H1 (cell line): ENCODE data around the gene PPIP5K1. TPM values are rescaled to one million over a fixed set of nuclear protein-coding genes. Genes with fewer than 3 reads are reported as not detected.

ENCODE experiments used
- CTCF ChIA-PET: fragments of 300-600 bp; sonication (Branson Sonifier 250); formaldehyde crosslinking; loops from one replicate; lab custom pipeline; 2021; ENCODE audit not compliant: partially characterized antibody; lab: Charles Lee
- POLR2A ChIA-PET: fragments of 300-600 bp; sonication (Branson Sonifier 250); formaldehyde crosslinking; loops from one replicate; lab custom pipeline; 2021; ENCODE audit warnings: inconsistent platforms; ENCODE audit not compliant: partially characterized antibody; lab: Charles Lee
- DNase-seq, 2 experiments: peaks; one replicate each; pipeline versions ENCODE4 v3.0.0 to v3.0.0-alpha.2; 2010 to 2022; ENCODE audit warnings: low spot score in 2 of 2, low read depth in 1 of 2, mixed read lengths in 1 of 2
- FAIRE-seq: peaks from 2 replicates; lab custom pipeline; 2011; peaks lifted over from hg19 to GRCh38; lab: Jason Lieb, UNC
- H2AFZ ChIP-seq: 2 replicates; pipeline ENCODE4 v1.8.1; 2012; ENCODE audit warnings: low read length, inconsistent platforms
- H2AK5ac ChIP-seq: 2 replicates; pipeline ENCODE4 v1.6.1; 2013; ENCODE audit warnings: low read depth, low read length
- H2BK120ac ChIP-seq: replicated peaks from 2 replicates; pipeline ENCODE3; 2013; ENCODE audit warnings: low read depth, low read length, inconsistent platforms
- H2BK12ac ChIP-seq: 2 replicates; pipeline ENCODE4 v1.6.1; 2013; ENCODE audit warnings: low read depth, low read length
- H2BK15ac ChIP-seq: 2 replicates; pipeline ENCODE4 v1.6.1; 2013; ENCODE audit warnings: low read length
- H2BK20ac ChIP-seq: 2 replicates; pipeline ENCODE4 v1.6.1; 2013; ENCODE audit warnings: low read length
- H2BK5ac ChIP-seq: 2 replicates; pipeline ENCODE4 v1.6.1; 2013; ENCODE audit warnings: low read depth, low read length
- H3K14ac ChIP-seq: 2 replicates; pipeline ENCODE4 v1.6.1; 2013; ENCODE audit warnings: inconsistent platforms; ENCODE audit not compliant: insufficient read length
- H3K18ac ChIP-seq: 2 replicates; pipeline ENCODE4 v1.6.1; 2013; ENCODE audit warnings: low read length; ENCODE audit errors: extremely low read depth
- H3K23ac ChIP-seq: 2 replicates; pipeline ENCODE4 v1.6.1; 2013; ENCODE audit warnings: inconsistent platforms; ENCODE audit not compliant: insufficient read length
- H3K23me2 ChIP-seq: 2 replicates; pipeline ENCODE4 v1.6.1; 2013; ENCODE audit warnings: low read depth, low read length
- H3K27ac ChIP-seq: 2 replicates; pipeline ENCODE4 v1.6.1; 2011; ENCODE audit warnings: low read depth, low read length, inconsistent platforms
- H3K27me3 ChIP-seq, 4 experiments: replicated peaks in 1 of 4; 1 replicate in 1 of 4; 2 replicates in 3 of 4; pipeline versions ENCODE4 v1.6.1 to v1.8.1; 2011 to 2013; ENCODE audit warnings: low read length in 3 of 4, mild to moderate bottlenecking in 3 of 4, inconsistent platforms in 2 of 4, mixed read lengths in 2 of 4, moderate library complexity in 1 of 4; ENCODE audit not compliant: control insufficient read depth in 3 of 4, insufficient read depth in 3 of 4; ENCODE audit errors: extremely low read depth in 1 of 4
- H3K36me3 ChIP-seq, 4 experiments: 2 replicates each; pipeline versions ENCODE4 v1.6.1 to v1.8.1; 2011 to 2013; ENCODE audit warnings: mild to moderate bottlenecking in 4 of 4, low read length in 3 of 4, moderate library complexity in 2 of 4, control low read depth in 1 of 4, inconsistent platforms in 1 of 4; ENCODE audit not compliant: insufficient read depth in 4 of 4, control insufficient read depth in 2 of 4
- H3K4ac ChIP-seq: replicated peaks from 2 replicates; pipeline ENCODE3; 2013; ENCODE audit warnings: low read length, low read depth, mixed read lengths, inconsistent platforms; ENCODE audit not compliant: insufficient read length
- H3K4me1 ChIP-seq, 4 experiments: replicated peaks in 1 of 4; 1 replicate in 1 of 4; 2 replicates in 3 of 4; pipeline versions ENCODE4 v1.6.1 to v1.8.1; 2011 to 2013; ENCODE audit warnings: low read length in 3 of 4, inconsistent platforms in 2 of 4, mixed read lengths in 1 of 4; ENCODE audit not compliant: insufficient read depth in 4 of 4, control insufficient read depth in 3 of 4
- H3K4me2 ChIP-seq, 2 experiments: 2 replicates each; pipeline versions ENCODE4 v1.6.1 to v1.8.1; 2011 to 2013; ENCODE audit warnings: low read depth in 2 of 2, low read length in 2 of 2, control low read depth in 1 of 2, inconsistent platforms in 1 of 2, mild to moderate bottlenecking in 1 of 2; ENCODE audit not compliant: insufficient read depth in 1 of 2
- H3K4me3 ChIP-seq, 4 experiments: fragments of 200-600, 300-600 bp in 1 of 4; sonication (generic), shearing (Covaris generic), sonication (Bioruptor Twin) in 1 of 4; 2 replicates each; pipeline versions ENCODE4 v1.5.1 to v1.8.1; 2011 to 2016; ENCODE audit warnings: low read length in 4 of 4, low read depth in 3 of 4, control low read depth in 2 of 4, inconsistent platforms in 2 of 4, mild to moderate bottlenecking in 2 of 4, mixed read lengths in 1 of 4, moderate library complexity in 1 of 4; ENCODE audit not compliant: insufficient read depth in 2 of 4; ENCODE audit errors: extremely low read depth in 1 of 4
- H3K56ac ChIP-seq: replicated peaks from 2 replicates; pipeline ENCODE3; 2013; ENCODE audit warnings: low read depth, mild to moderate bottlenecking, mixed read lengths, low read length, inconsistent platforms; ENCODE audit not compliant: insufficient read length
- H3K79me1 ChIP-seq: 2 replicates; pipeline ENCODE4 v1.6.1; 2013; ENCODE audit warnings: low read depth, low read length, control low read depth
- H3K79me2 ChIP-seq, 2 experiments: 2 replicates each; pipeline versions ENCODE4 v1.6.1 to v1.8.1; 2012 to 2013; ENCODE audit warnings: low read length in 2 of 2, mild to moderate bottlenecking in 2 of 2, inconsistent platforms in 1 of 2; ENCODE audit not compliant: insufficient read depth in 2 of 2, control insufficient read depth in 1 of 2
- H3K9ac ChIP-seq, 4 experiments: replicated peaks in 1 of 4; 1 replicate in 1 of 4; 2 replicates in 3 of 4; pipeline versions ENCODE4 v1.6.1 to v1.8.1; 2011 to 2013; ENCODE audit warnings: low read depth in 3 of 4, low read length in 3 of 4, control low read depth in 2 of 4, mild to moderate bottlenecking in 2 of 4, moderate library complexity in 2 of 4, inconsistent platforms in 1 of 4; ENCODE audit errors: extremely low read depth in 1 of 4
- H3K9me3 ChIP-seq, 2 experiments: 2 replicates each; pipeline versions ENCODE4 v1.6.1 to v1.8.1; 2012 to 2013; ENCODE audit warnings: mild to moderate bottlenecking in 2 of 2, moderate library complexity in 2 of 2, control low read depth in 1 of 2, inconsistent platforms in 1 of 2, low read depth in 1 of 2, low read length in 1 of 2, mixed read lengths in 1 of 2; ENCODE audit not compliant: insufficient read depth in 2 of 2
- H4K20me1 ChIP-seq, 2 experiments: replicated peaks in 1 of 2; 2 replicates each; pipeline versions ENCODE3 to v1.8.1; 2011 to 2013; ENCODE audit warnings: inconsistent platforms in 2 of 2, low read length in 2 of 2, mild to moderate bottlenecking in 1 of 2; ENCODE audit not compliant: insufficient read depth in 2 of 2, control insufficient read depth in 1 of 2
- H4K5ac ChIP-seq: 2 replicates; pipeline ENCODE4 v1.6.1; 2013; ENCODE audit warnings: low read length, low read depth, mixed read lengths, inconsistent platforms; ENCODE audit not compliant: insufficient read length
- H4K8ac ChIP-seq: 2 replicates; pipeline ENCODE4 v1.8.0; 2013; ENCODE audit warnings: mild to moderate bottlenecking, moderate library complexity, low read length, inconsistent platforms; ENCODE audit not compliant: insufficient read depth; ENCODE audit errors: extremely low read depth
- H4K91ac ChIP-seq: replicated peaks from 2 replicates; pipeline ENCODE3; 2013; ENCODE audit warnings: low read length, mixed read lengths, inconsistent platforms; ENCODE audit not compliant: insufficient read length
- ASH2L ChIP-seq: fragments of 200-600, 300-600 bp; sonication (generic); IDR thresholded peaks from one replicate; pipeline ENCODE4 v1.7.1; 2017; ENCODE audit warnings: low read length
- BCL11A ChIP-seq, 2 experiments: IDR thresholded peaks; one replicate each; pipeline ENCODE4 v1.6.1; 2011; ENCODE audit warnings: low read depth in 2 of 2, low read length in 2 of 2, mild to moderate bottlenecking in 2 of 2
- CBX8 ChIP-seq: fragments of 300-800, 300-1000 bp; sonication (generic); IDR thresholded peaks from 2 replicates; pipeline ENCODE4 v1.7.1; 2016; ENCODE audit warnings: low read depth, low read length, borderline replicate concordance
- NRF1 ChIP-seq: IDR thresholded peaks from 2 replicates; pipeline ENCODE4 v1.6.1; 2011; ENCODE audit warnings: mild to moderate bottlenecking, low read depth, low read length, improper control_type of control experiment
- RXRA ChIP-seq: IDR thresholded peaks from 2 replicates; pipeline ENCODE4 v1.6.1; 2011; ENCODE audit warnings: low read depth, mild to moderate bottlenecking, low read length, moderate library complexity; ENCODE audit not compliant: insufficient read depth
- WGBS, 2 experiments: shearing (Covaris generic) in 1 of 2; methylation state at CpG; one replicate each; pipeline versions ENCODE4 v1.1.6 to v1.1.7; 2013 to 2015; ENCODE audit warnings: low lambda C conversion rate in 2 of 2, mixed read lengths in 2 of 2, inconsistent platforms in 1 of 2, low coverage in 1 of 2, missing lambda C conversion rate in 1 of 2; ENCODE audit not compliant: insufficient replicate concordance in 2 of 2, insufficient coverage in 1 of 2, insufficient read length in 1 of 2; ENCODE audit errors: extremely low coverage in 1 of 2, missing lambda C conversion rate in 1 of 2; 5-methylcytosine and 5-hydroxymethylcytosine counted together
- polyA plus RNA-seq, 7 experiments: library from polyadenylated mRNA; depleted of rRNA in 3 of 7; stranded (reverse) in 5 of 7; unstranded in 2 of 7; fragments of >200 nt in 5 of 7; fragments of 200-250 nt in 2 of 7; gene quantifications; 1 replicate in 5 of 7; 2 replicates in 1 of 7; 4 replicates in 1 of 7; pipeline versions ENCODE4 v1.2.1 to v1.2.3, GENCODE V29; 2011 to 2013; ENCODE audit warnings: missing spikeins in 2 of 7, mixed read lengths in 2 of 7
- total RNA-seq: library from RNA; stranded (reverse); fragmentation: NEBNext Ultra II Directional; extraction: Animal tissue kit (Norgen Biotek cat#: 25700); gene quantifications from 2 replicates; pipeline ENCODE4 v1.2.1, GENCODE V29; 2021
- TF ChIP-seq, protein P1 (sequence below): IDR thresholded peaks from 2 replicates; pipeline ENCODE4 v1.6.1; 2012; ENCODE audit warnings: inconsistent platforms
- TF ChIP-seq, protein P2 (sequence below): IDR thresholded peaks from 2 replicates; pipeline ENCODE4 v1.6.1; 2011; ENCODE audit warnings: low read length, improper control_type of control experiment

The PPIP5K1 gene
- total and polyA plus RNA-seq, 2 of the 8 experiments (the other 6 are each of a cell fraction or from before 2014, with no cell fraction given), result 18.8 to 22.7 TPM

DNA sequence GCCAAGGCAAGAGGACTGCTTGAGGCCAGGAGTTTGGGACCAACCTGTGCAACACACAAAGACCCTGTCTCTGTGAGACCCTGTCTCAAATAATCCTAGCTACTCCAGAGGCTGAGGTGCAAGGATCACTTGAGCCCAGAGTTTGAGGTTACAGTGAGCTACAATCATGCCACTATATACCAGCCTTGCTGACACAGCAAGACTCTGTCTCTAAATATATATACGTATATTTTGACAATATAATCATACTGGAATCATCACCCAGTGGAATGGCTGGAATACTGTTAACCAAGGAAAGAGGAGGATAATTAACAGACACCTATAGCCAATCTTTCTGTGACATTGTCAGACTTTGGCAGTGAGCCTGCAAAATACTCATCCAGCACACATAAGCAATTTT is 81.6 kb downstream of the PPIP5K1 start:
- Histone ChIP-seq H2BK20ac (no peak overlapping the region), H3K27me3 (peaks cover 4 to 16% (median 10%) of the 10 kb centered on the region in 4 experiments), H3K14ac (no peak overlapping the region), H3K36me3 (no peaks in the 10 kb centered on the region), H3K56ac (no peak overlapping the region), H2BK12ac (no peak overlapping the region), H4K8ac (no peak overlapping the region), H2BK15ac (no peak overlapping the region), H2BK5ac (no peak overlapping the region), H3K79me1 (no peaks in the 10 kb centered on the region), H3K4me1 (peaks cover 0 to 16% (median 5%) of the 10 kb centered on the region in 4 experiments; a peak in 6 of 7 replicates), H3K4ac (no peak overlapping the region), H4K5ac (no peak overlapping the region), H3K27ac (no peak overlapping the region), H3K4me2 (no peak overlapping the region), H3K9me3 (no peaks in the 10 kb centered on the region), H3K23ac (no peak overlapping the region), H3K18ac (no peak overlapping the region), H3K4me3 (no peak overlapping the region), H4K20me1 (peaks cover 0 to 2% of the 10 kb centered on the region in 2 experiments), H3K79me2 (no peaks in the 10 kb centered on the region), H4K91ac (no peak overlapping the region), H2BK120ac (no peak overlapping the region), H2AFZ (no peak overlapping the region), H3K23me2 (peaks cover 10% of the 10 kb centered on the region), H3K9ac (no peak overlapping the region), H2AK5ac (no peak overlapping the region)
- POLR2A ChIA-PET, result interaction anchor here (5.0 kb wide), 1 partner anchor 16 kb away, joined by 81 read pairs; the partner anchor contains the start of gene TP53BP1
- DNase-seq, result no peak
- TF ChIP-seq, protein P1, sequence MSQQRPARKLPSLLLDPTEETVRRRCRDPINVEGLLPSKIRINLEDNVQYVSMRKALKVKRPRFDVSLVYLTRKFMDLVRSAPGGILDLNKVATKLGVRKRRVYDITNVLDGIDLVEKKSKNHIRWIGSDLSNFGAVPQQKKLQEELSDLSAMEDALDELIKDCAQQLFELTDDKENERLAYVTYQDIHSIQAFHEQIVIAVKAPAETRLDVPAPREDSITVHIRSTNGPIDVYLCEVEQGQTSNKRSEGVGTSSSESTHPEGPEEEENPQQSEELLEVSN, result no peak
- TF ChIP-seq, protein P2, sequence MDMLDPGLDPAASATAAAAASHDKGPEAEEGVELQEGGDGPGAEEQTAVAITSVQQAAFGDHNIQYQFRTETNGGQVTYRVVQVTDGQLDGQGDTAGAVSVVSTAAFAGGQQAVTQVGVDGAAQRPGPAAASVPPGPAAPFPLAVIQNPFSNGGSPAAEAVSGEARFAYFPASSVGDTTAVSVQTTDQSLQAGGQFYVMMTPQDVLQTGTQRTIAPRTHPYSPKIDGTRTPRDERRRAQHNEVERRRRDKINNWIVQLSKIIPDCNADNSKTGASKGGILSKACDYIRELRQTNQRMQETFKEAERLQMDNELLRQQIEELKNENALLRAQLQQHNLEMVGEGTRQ, result no peak
- TF ChIP-seq CBX8 (no peak), ASH2L (no peak), RXRA (no peak), BCL11A (IDR thresholded peaks at IDR 0.05; ENCODE audit: low read depth in 2 of 2, low read length in 2 of 2) (no peak), NRF1 (no peak)
- CTCF ChIA-PET, result interaction anchor here (1.0 to 1.5 kb wide), 2 partner anchors 9 to 267 kb away, joined by 3 read pairs; partner anchors contain the start of gene MAP1A
- no peak for FAIRE-seq
- WGBS, 2 experiments, result 89% methylated on average over 1 of the region's 1 CpG; no CpG with 5 or more reads in 1 of the 2 experiments
